H1 (cell line): ENCODE data around the gene ARRDC1. TPM values are rescaled to one million over a fixed set of nuclear protein-coding genes. Genes with fewer than 3 reads are reported as not detected.

Source experiments
- BCL11A ChIP-seq, 2 experiments: IDR thresholded peaks; one replicate each; pipeline ENCODE4 v1.6.1; 2011; ENCODE audit warnings: low read depth in 2 of 2, low read length in 2 of 2, mild to moderate bottlenecking in 2 of 2
- CHD2 ChIP-seq: IDR thresholded peaks from 2 replicates; pipeline ENCODE4 v1.6.1; 2012; ENCODE audit warnings: low read length, improper control_type of control experiment
- CHD7 ChIP-seq: fragments of 300-600 bp; sonication (generic); IDR thresholded peaks from 2 replicates; pipeline ENCODE4 v1.7.1; 2012; ENCODE audit warnings: low read length, moderate library complexity, mild to moderate bottlenecking, inconsistent platforms; ENCODE audit not compliant: insufficient replicate concordance
- CTBP2 ChIP-seq: IDR thresholded peaks from 2 replicates; pipeline ENCODE4 v1.7.0; 2011; ENCODE audit warnings: borderline replicate concordance, mild to moderate bottlenecking, moderate library complexity, mixed read lengths, low read length; ENCODE audit not compliant: insufficient read depth, insufficient read length
- EGR1 ChIP-seq: IDR thresholded peaks from 2 replicates; pipeline ENCODE4 v1.6.1; 2011; ENCODE audit warnings: low read depth, low read length, borderline replicate concordance
- FOSL1 ChIP-seq: IDR thresholded peaks from 2 replicates; pipeline ENCODE4 v1.6.1; 2011; ENCODE audit warnings: mild to moderate bottlenecking, low read depth, low read length, moderate library complexity; ENCODE audit not compliant: insufficient read depth
- PHF8 ChIP-seq: fragments of 200-600 bp; sonication (generic); conservative IDR thresholded peaks from 2 replicates; pipeline ENCODE4 v1.7.1; 2012; ENCODE audit warnings: low read depth, mild to moderate bottlenecking, inconsistent platforms, low read length, moderate library complexity
- RXRA ChIP-seq: IDR thresholded peaks from 2 replicates; pipeline ENCODE4 v1.6.1; 2011; ENCODE audit warnings: low read depth, mild to moderate bottlenecking, low read length, moderate library complexity; ENCODE audit not compliant: insufficient read depth
- polyA plus RNA-seq, 7 experiments: library from polyadenylated mRNA; depleted of rRNA in 3 of 7; stranded (reverse) in 5 of 7; unstranded in 2 of 7; fragments of >200 nt in 5 of 7; fragments of 200-250 nt in 2 of 7; gene quantifications; 1 replicate in 5 of 7; 2 replicates in 1 of 7; 4 replicates in 1 of 7; pipeline versions ENCODE4 v1.2.1 to v1.2.3, GENCODE V29; 2011 to 2013; ENCODE audit warnings: missing spikeins in 2 of 7, mixed read lengths in 2 of 7
- total RNA-seq: library from RNA; stranded (reverse); fragmentation: NEBNext Ultra II Directional; extraction: Animal tissue kit (Norgen Biotek cat#: 25700); gene quantifications from 2 replicates; pipeline ENCODE4 v1.2.1, GENCODE V29; 2021

The ARRDC1 gene
- total and polyA plus RNA-seq, 2 of the 8 experiments (the other 6 are each of a cell fraction or from before 2014, with no cell fraction given): 22.0 to 58.4 TPM

GRCh38 chr9:137604345-137605086 lies 970 bp upstream of the ARRDC1 start (continued):
- TF ChIP-seq CHD7 (no peak), BCL11A (IDR thresholded peaks at IDR 0.05; ENCODE audit: low read depth in 2 of 2, low read length in 2 of 2) (no peak), CTBP2 (no peak), RXRA (no peak), EGR1 (no peak), CHD2 (no peak), PHF8 (no peak), FOSL1 (no peak)
